Measurements from ENCODE around the gene TP53I13.

The TP53I13 gene

DNA sequence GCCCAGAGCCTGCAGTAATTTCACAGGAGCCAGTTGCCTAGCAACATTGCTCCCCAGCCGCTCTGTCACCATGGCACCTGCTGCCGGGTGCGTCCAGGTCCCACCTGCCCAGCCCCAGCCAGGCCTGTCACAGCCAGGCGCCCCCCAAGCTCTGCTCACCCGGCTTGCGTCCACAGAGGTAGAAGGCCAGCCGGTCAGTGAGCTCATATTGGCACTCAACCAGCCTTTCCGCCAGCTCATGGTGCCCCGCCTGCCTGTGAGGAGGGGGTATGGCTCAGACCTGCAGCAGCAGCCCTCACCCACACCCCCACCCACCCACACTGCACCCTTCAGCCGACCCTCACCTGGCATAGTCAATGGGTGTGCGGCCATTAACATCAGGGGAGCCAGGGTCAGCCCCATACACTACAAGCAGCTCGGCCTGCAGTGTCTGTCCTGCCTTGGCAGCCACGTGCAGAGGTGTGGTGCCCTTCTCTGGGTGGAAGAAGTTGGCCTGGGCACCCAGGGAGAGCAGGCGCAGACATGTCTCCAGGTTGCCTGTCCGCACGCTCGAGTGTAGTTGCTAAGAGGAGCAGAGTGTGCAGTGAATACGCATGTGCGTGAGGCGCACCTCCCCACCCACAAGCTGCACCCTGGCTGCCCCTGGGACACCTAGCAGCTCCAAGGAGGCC lies 13.2 kb downstream of the TP53I13 start:
- DNase-seq (ENCODE audit: low read depth in 2 of 2): no peak

DNA sequence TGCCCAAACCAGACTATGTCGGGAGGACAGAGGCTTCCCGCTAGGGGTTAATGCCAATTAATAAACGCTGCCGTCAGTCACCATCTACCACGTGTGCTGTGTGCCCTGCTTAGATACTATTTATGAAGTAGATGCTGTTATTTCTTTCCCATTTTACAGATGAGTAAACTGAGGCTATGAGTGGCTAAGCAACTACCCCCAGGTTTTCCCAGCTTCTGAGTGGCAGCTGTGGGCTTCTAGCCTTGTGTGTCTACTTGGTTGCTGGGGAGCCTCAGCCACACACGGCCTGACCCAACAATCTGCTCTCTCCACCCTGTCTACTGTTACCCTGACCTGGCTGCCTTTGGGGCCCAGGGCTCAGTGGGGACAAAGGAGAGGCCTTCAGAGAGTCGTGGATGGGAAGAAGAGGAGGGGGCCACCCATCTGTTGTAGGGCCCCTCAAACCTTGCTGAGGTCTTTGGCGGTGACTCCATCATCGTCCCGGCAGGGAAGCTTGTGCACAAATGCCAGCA lies 13.8 kb downstream of the TP53I13 start:
- DNase-seq (ENCODE audit: low read depth in 2 of 2): no peak

GRCh38 chr17:29582772-29583171 lies 14.3 kb downstream of the TP53I13 start:
- no peak for DNase-seq (ENCODE audit: low read depth in 2 of 2)

DNA sequence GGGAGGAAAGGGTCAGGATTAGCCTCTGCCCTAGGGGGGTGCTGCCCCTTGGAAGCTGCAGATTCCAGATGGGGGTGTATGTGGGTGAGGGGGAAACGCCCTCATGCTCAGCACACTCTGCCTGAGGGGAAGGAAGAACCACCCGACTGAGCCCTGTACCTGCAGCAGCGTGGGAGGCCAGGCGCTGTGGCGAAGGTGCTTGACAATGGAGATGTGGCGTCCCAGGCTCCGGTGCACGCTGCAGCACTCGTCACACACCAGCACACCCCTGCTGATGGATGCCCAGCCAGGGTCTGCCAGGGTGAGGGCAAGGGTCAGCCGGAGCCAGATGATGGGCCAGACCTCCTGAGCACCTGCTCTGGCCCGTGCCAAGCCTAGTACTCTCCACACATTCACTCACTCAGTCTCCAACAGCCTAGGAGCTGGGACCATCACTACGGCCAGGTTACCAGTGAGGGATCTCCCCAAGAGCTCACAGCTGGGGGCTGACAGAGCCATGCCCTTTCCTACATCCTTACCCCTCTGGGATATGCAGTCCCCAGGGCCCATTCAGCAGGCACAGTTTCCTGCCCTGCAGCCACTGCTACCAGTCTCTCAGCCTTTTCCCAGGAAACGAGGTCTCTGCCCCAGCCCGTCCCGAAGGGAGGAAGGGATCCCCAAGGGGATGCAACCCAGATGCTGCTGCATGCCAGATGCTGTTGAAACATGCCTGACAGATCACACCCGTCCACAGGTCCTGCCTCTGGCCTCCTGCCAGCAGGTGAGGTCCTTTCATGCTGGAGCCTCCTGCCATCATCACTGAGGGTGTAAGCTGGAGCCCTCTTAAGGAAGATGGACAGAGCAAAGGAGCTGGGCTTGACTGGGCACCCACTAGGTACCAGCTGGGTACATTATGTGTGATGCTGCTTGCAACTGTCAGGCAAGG lies 15.1 kb downstream of the TP53I13 start:
- no peak for DNase-seq (ENCODE audit: low read depth in 2 of 2)

DNA sequence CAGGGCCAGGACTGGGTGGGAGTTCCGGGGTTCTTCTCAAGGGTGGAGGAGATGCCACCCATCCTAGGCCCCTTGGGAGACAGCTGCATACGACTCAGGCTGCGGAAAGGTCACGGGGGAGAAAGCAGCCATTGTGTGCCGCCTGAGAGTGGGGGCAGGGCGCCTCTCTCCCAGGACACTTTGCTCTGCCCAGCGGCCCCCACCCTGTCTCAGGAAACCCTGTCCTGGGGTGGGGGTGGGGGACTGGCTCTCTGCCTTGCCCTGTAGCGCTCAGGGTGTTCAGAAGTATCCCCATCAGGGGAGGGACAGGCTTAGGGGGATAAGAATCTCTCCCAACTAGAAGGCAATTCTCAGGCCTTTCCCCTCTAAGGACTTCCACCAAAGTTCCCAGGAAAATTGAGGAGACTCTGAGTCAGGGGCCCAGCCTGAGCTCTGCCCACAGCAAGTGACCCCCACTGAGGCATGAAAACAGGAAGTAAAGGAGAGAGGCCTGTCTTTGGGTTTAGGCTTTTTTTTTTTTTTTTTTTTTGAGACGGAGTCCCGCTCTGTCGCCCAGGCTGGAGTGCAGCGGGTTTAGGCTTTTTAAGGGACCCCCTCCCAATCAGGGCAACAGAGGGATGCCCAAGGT lies 16.1 kb downstream of the TP53I13 start:
- DNase-seq (ENCODE audit: low read depth in 2 of 2): no peak

- DNase-seq (ENCODE audit: low read depth in 2 of 2): no peak
These were observed 16.7 kb downstream of the TP53I13 start for GRCh38 chr17:29585080-29585751.

- no peak for DNase-seq (ENCODE audit: low read depth in 2 of 2)
These were observed 18.4 kb downstream of the TP53I13 start for GRCh38 chr17:29586676-29587469.

DNA sequence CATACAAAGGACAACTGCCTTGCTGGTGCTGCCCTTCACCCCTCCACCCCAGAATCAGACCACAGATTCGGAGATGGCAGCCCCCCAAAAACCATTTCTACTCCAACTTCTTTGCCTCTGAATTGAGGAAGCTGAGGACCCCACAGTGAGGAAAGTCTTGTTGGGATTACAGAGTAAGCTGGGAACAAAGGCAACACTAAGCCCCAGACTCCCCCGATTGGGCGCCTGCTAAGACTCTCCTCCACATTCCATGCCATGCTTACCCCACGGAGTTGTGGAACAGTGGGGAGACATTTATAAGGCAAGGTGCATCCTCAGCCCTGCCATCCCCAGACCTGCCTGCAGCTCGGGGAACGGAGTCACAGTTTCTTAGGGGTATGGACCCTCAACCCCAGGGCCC lies 19.1 kb downstream of the TP53I13 start:
- no peak for DNase-seq (ENCODE audit: low read depth in 2 of 2)

- DNase-seq (ENCODE audit: low read depth in 2 of 2): no peak
These were observed 19.6 kb downstream of the TP53I13 start for GRCh38 chr17:29588017-29588561.

- DNase-seq (ENCODE audit: low read depth in 2 of 2): no peak
These were observed 20.3 kb downstream of the TP53I13 start for GRCh38 chr17:29588562-29589411.

DNA sequence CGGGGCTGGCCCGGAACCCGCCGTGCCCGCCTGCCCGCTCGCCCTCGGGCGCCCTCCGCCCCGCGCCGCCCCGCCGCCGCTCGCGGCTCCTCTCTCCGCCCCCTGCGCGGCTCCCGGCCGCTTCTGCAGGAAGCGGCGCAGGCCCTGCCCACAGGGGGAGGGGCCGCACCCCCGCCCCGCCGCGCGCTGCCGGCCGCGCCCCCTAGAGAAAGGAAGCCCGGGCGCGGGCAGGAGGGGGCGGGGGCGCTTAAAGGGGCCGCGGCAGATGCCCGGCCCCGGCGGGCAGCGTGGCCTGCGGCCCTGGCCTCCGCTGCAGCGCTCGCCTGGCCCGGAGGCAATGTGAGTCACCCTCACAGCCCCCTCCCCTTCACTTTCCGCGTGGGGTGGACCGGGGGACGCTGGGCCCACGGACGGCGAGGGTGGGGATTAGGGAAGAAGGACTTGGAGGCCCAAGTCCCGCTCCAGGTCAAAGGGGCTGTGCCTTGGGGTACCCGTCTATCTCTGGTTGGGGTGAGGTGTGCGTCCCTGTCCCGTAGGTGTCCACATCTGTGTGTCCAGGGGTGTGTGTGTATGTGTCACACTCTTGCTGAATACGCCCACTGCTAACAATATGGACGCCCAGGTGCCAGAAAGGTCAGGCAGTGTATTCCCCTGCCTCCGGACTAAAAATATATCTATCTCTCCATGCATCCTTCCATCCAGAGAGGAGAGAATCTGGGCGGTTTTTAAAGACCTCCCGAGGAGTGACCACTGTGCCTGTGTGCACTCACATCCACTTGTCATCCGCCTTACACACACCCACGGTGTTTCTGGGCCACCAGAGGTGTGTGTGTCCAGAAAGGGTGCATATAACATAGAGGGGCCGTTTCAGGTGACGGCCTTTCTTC lies 21.3 kb downstream of the TP53I13 start, which contains the start of gene GIT1:
Gene GIT1 (minus strand): TSS at position 125 of the 887 bp plus-strand sequence. CDS start 270 bp downstream, outside the sequence.
- DNase-seq (ENCODE audit: low read depth in 2 of 2): peak; percentile 45 to 69

DNA sequence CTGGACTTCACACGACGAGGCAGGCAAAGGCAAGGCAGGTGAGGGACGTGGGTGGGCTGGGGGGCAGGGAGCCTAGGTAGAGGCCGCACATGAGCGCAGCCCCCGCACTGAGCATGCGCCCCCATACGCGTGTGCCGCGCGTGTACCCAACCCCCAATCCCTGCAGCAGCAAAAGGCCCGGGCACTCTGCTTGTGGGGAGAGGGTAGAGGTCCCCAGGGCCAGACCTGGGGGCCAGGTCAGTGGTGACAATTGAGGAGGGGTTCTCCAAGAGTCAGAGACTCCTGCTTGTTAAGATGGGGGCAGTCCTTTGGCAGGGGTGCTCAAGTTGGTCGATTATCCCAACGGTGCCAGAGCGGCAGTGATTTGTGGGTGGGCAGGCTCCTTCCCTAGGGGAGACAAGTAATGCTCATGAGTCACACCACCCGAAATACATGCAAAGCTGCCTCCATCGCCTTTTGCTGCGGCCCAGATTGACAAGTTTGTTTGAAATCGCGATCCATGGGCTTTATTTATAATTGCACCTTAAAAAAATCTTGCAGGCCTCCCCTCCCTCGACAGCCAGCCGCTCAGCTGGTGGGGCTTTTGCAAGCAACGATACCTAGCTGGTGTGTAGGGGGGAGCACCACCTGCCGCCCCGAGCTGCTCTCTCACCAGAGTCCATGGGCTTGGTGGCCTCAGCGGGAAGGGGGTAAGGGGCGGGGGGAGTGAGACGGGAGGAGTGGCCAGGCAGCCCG lies 22.1 kb downstream of the TP53I13 start:
- no peak for DNase-seq (ENCODE audit: low read depth in 2 of 2)

DNA sequence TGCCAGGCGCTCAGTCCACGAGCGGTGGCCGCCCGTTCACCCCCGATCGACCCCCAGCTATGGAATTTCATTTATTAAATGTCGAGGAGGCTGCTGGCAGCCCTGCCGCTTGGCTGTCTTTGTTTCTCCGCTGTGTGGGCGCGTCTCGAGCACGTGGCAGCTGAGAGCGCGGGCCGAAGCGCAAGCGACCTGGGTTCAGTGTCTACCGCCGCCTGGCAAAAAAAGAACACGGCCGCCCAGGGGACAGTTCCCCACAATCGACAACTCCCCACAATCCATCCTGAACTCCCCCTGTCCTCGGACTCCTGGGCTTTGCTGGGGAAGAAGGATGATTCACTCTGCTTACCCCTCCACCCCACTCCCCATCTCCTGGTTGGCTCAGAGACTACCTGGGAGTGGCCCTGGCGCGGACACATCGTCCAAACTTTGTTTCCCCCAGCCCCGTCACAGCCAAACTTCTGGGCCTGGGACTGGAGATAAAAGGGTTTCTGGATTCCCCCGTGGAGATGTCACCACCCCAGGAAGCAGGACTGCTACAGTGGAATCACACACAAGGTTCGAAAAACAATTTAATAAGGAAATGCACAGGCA lies 22.7 kb downstream of the TP53I13 start:
- no peak for DNase-seq (ENCODE audit: low read depth in 2 of 2)

DNA sequence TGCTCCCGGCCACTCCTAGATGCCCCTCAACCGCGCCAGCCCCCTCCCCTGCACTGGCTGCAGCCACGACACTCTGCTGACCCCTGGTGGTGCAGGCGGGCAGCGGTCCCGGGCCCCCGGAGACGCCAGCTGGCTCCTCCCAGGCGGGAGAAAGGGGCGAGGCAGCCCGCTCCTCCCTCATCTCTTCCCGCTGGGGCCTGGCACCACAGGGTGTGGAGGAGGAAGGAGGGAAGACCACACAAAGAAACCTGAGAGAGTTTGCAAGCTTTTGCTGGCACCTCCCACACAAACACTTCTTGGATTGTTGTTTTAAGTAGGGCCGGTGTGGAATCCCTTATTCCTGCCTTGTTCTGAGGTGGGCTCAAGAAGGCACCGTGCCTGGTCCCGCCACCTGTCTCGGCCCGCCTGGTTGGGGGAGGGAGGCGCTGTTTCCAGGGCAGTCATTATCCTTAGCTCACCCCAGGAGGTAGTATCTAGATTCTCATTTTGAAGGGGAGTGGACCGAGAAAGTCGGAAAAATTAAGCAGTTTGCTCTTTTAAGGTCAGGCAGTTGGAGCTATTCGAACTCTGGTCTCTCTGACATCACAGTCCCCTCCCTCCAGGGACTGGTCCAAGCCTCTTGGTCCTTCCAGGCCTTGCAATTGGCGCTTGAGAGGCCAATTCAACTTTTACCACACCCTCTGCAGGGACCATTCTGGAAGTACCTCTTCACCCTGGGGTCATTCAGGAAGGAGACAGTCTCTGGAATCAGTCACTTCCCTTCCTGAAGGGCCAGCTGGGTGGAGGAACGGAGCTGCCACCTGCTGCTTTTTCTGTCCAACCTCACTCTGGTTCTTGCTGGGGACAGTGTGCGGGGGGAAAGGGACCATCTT lies 23.5 kb downstream of the TP53I13 start:
- DNase-seq (ENCODE audit: low read depth in 2 of 2): peak; percentile 49 to 76

DNA sequence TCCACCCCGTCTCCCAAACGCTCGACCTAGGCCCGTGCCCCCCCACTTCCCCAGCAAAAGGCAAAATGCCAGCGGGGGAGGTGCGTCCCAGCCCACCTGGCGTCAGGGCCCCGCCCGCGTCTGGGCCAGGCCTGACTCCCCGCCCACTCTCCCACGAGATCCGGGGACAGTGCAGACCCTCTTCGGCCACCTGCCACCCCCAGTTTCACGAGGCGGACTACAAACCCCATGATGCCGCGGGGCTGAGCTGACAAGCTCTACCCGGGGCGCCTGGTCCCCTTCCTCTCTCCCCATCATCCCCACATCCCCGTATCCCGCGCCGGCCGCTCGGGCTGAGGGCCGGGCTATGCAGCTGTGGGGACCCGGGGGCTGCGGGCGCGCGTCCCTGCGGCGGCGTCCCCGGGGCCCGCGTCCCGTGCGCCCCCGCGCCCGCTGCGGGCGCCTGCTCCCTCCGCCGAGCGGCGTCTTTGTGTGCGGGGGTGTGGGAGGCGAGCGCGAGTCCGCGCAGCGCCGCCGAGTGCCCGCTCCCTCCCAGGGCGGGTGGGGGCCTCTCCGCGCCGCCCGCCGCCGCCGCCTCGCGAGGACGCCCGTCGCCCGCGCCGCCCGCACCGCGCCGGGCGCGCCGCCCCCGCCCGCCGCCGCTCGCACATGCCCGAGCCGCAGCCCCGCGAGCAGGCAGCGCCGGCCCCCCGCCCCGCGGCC lies 24.5 kb downstream of the TP53I13 start, which contains the start of gene ANKRD13B:
Gene ANKRD13B (plus strand): TSS at position 283 of the 702 bp plus-strand sequence. CDS start 490 bp downstream, outside the sequence.
- no peak for DNase-seq (ENCODE audit: low read depth in 2 of 2)
